ENCODE measurements around the gene ZFYVE9. TPM values are rescaled to one million over a fixed set of nuclear protein-coding genes. Genes with fewer than 3 reads are reported as not detected.

Gene ZFYVE9
- total and polyA plus RNA-seq, 9 of the 15 experiments (the other 6 are each of a cell fraction or from before 2014, with no cell fraction given), result 0.52 to 14.4 (median 8.9) TPM

DNA sequence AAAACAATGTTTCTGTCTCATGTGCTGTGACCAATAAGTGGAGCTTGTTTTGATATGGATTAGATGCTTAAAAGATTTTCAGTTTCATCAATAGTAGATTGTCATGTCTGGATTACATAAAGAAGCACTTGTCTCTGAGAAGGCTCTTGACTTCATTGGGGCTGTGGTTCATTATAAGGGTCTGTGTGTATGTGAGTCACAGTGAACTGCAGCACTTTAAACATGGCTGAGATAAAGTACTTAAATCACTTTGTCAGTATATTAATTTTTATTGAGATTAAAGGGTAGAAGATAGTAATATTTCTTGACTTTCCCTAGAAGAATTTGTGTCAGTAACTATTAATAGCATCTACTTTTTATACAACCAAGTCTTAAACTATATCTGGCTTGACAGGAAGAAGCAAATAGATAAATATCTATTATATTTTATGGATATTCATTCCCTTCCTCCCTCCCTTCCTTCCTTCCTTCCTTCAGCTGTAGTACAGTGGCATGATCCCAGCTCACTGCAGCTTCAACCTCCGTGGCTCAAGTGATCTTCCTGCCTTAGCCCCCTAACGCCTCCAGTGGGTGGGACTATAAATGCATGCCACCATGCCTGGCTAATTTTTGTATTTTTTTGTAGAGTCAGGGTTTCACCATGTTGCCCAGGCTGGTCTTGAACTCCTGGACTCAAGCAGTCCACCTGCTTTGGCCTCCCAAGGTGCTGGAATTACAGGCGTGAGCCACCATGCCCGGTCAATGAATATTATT lies 48.8 kb downstream of the ZFYVE9 start (continued):
- TF ChIP-seq, protein P1, sequence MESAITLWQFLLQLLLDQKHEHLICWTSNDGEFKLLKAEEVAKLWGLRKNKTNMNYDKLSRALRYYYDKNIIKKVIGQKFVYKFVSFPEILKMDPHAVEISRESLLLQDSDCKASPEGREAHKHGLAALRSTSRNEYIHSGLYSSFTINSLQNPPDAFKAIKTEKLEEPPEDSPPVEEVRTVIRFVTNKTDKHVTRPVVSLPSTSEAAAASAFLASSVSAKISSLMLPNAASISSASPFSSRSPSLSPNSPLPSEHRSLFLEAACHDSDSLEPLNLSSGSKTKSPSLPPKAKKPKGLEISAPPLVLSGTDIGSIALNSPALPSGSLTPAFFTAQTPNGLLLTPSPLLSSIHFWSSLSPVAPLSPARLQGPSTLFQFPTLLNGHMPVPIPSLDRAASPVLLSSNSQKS (CRISPR knock-in tag; IDR thresholded peaks at IDR 0.05), result no peak
- TF ChIP-seq, protein P2, sequence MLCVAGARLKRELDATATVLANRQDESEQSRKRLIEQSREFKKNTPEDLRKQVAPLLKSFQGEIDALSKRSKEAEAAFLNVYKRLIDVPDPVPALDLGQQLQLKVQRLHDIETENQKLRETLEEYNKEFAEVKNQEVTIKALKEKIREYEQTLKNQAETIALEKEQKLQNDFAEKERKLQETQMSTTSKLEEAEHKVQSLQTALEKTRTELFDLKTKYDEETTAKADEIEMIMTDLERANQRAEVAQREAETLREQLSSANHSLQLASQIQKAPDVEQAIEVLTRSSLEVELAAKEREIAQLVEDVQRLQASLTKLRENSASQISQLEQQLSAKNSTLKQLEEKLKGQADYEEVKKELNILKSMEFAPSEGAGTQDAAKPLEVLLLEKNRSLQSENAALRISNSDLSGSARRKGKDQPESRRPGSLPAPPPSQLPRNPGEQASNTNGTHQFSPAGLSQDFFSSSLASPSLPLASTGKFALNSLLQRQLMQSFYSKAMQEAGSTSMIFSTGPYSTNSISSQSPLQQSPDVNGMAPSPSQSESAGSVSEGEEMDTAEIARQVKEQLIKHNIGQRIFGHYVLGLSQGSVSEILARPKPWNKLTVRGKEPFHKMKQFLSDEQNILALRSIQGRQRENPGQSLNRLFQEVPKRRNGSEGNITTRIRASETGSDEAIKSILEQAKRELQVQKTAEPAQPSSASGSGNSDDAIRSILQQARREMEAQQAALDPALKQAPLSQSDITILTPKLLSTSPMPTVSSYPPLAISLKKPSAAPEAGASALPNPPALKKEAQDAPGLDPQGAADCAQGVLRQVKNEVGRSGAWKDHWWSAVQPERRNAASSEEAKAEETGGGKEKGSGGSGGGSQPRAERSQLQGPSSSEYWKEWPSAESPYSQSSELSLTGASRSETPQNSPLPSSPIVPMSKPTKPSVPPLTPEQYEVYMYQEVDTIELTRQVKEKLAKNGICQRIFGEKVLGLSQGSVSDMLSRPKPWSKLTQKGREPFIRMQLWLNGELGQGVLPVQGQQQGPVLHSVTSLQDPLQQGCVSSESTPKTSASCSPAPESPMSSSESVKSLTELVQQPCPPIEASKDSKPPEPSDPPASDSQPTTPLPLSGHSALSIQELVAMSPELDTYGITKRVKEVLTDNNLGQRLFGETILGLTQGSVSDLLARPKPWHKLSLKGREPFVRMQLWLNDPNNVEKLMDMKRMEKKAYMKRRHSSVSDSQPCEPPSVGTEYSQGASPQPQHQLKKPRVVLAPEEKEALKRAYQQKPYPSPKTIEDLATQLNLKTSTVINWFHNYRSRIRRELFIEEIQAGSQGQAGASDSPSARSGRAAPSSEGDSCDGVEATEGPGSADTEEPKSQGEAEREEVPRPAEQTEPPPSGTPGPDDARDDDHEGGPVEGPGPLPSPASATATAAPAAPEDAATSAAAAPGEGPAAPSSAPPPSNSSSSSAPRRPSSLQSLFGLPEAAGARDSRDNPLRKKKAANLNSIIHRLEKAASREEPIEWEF (CRISPR knock-in tag; IDR thresholded peaks at IDR 0.05), result no peak
- TF ChIP-seq ZNF282 (CRISPR knock-in tag; IDR thresholded peaks at IDR 0.05) (no peak), SLC30A9 (CRISPR knock-in tag; IDR thresholded peaks at IDR 0.05) (no peak), PHB2 (IDR thresholded peaks at IDR 0.05; ENCODE audit: low read depth) (no peak), ZKSCAN1 (IDR thresholded peaks at IDR 0.05; ENCODE audit: low read depth, low read length) (no peak), HLTF (IDR thresholded peaks at IDR 0.05) (no peak), ZNF3 (CRISPR knock-in tag; IDR thresholded peaks at IDR 0.05) (no peak), ZNF23 (CRISPR knock-in tag; IDR thresholded peaks at IDR 0.05) (no peak), ELF2 (CRISPR knock-in tag; IDR thresholded peaks at IDR 0.05) (0 out of 2 replicates have a peak, but pooled peaks have one; percentile 7), MEF2D (tag; conservative IDR thresholded peaks at IDR 0.05; ENCODE audit: low read depth) (no peak), DMBX1 (CRISPR knock-in tag; IDR thresholded peaks at IDR 0.05; ENCODE audit: borderline replicate concordance) (no peak), ZZZ3 (IDR thresholded peaks at IDR 0.05) (no peak), FOXA3 (CRISPR knock-in tag; conservative IDR thresholded peaks at IDR 0.05 in 1 of 2, IDR thresholded peaks at IDR 0.05 in 1 of 2) (no peak)
- TF ChIP-seq, protein P3, sequence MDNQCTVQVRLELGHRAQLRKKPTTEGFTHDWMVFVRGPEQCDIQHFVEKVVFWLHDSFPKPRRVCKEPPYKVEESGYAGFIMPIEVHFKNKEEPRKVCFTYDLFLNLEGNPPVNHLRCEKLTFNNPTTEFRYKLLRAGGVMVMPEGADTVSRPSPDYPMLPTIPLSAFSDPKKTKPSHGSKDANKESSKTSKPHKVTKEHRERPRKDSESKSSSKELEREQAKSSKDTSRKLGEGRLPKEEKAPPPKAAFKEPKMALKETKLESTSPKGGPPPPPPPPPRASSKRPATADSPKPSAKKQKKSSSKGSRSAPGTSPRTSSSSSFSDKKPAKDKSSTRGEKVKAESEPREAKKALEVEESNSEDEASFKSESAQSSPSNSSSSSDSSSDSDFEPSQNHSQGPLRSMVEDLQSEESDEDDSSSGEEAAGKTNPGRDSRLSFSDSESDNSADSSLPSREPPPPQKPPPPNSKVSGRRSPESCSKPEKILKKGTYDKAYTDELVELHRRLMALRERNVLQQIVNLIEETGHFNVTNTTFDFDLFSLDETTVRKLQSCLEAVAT (IDR thresholded peaks at IDR 0.05), result no peak
- TF ChIP-seq, protein P4, sequence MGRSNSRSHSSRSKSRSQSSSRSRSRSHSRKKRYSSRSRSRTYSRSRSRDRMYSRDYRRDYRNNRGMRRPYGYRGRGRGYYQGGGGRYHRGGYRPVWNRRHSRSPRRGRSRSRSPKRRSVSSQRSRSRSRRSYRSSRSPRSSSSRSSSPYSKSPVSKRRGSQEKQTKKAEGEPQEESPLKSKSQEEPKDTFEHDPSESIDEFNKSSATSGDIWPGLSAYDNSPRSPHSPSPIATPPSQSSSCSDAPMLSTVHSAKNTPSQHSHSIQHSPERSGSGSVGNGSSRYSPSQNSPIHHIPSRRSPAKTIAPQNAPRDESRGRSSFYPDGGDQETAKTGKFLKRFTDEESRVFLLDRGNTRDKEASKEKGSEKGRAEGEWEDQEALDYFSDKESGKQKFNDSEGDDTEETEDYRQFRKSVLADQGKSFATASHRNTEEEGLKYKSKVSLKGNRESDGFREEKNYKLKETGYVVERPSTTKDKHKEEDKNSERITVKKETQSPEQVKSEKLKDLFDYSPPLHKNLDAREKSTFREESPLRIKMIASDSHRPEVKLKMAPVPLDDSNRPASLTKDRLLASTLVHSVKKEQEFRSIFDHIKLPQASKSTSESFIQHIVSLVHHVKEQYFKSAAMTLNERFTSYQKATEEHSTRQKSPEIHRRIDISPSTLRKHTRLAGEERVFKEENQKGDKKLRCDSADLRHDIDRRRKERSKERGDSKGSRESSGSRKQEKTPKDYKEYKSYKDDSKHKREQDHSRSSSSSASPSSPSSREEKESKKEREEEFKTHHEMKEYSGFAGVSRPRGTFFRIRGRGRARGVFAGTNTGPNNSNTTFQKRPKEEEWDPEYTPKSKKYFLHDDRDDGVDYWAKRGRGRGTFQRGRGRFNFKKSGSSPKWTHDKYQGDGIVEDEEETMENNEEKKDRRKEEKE (IDR thresholded peaks at IDR 0.05; ENCODE audit: borderline replicate concordance in 1 of 2, control insufficient read depth in 1 of 2, low read depth in 2 of 2, low read length in 1 of 2), result no peak

All from K562 (cell line).